H1 (cell line): Measurements from ENCODE around the gene KRTAP20-4. TPM values are rescaled to one million over a fixed set of nuclear protein-coding genes. Genes with fewer than 3 reads are reported as not detected.

ENCODE experiments used
- CTCF ChIA-PET: fragments of 300-600 bp; sonication (Branson Sonifier 250); formaldehyde crosslinking; loops from one replicate; lab custom pipeline; 2021; ENCODE audit not compliant: partially characterized antibody; lab: Charles Lee
- POLR2A ChIA-PET: fragments of 300-600 bp; sonication (Branson Sonifier 250); formaldehyde crosslinking; loops from one replicate; lab custom pipeline; 2021; ENCODE audit warnings: inconsistent platforms; ENCODE audit not compliant: partially characterized antibody; lab: Charles Lee
- DNase-seq, 2 experiments: peaks; one replicate each; pipeline versions ENCODE4 v3.0.0 to v3.0.0-alpha.2; 2010 to 2022; ENCODE audit warnings: low spot score in 2 of 2, low read depth in 1 of 2, mixed read lengths in 1 of 2
- FAIRE-seq: peaks from 2 replicates; lab custom pipeline; 2011; peaks lifted over from hg19 to GRCh38; lab: Jason Lieb, UNC
- H2AFZ ChIP-seq: 2 replicates; pipeline ENCODE4 v1.8.1; 2012; ENCODE audit warnings: low read length, inconsistent platforms
- H2AK5ac ChIP-seq: 2 replicates; pipeline ENCODE4 v1.6.1; 2013; ENCODE audit warnings: low read depth, low read length
- H2BK120ac ChIP-seq: replicated peaks from 2 replicates; pipeline ENCODE3; 2013; ENCODE audit warnings: low read depth, low read length, inconsistent platforms
- H2BK12ac ChIP-seq: 2 replicates; pipeline ENCODE4 v1.6.1; 2013; ENCODE audit warnings: low read depth, low read length
- H2BK15ac ChIP-seq: 2 replicates; pipeline ENCODE4 v1.6.1; 2013; ENCODE audit warnings: low read length
- H2BK20ac ChIP-seq: 2 replicates; pipeline ENCODE4 v1.6.1; 2013; ENCODE audit warnings: low read length
- H2BK5ac ChIP-seq: 2 replicates; pipeline ENCODE4 v1.6.1; 2013; ENCODE audit warnings: low read depth, low read length
- H3K14ac ChIP-seq: 2 replicates; pipeline ENCODE4 v1.6.1; 2013; ENCODE audit warnings: inconsistent platforms; ENCODE audit not compliant: insufficient read length
- H3K18ac ChIP-seq: 2 replicates; pipeline ENCODE4 v1.6.1; 2013; ENCODE audit warnings: low read length; ENCODE audit errors: extremely low read depth
- H3K23ac ChIP-seq: 2 replicates; pipeline ENCODE4 v1.6.1; 2013; ENCODE audit warnings: inconsistent platforms; ENCODE audit not compliant: insufficient read length
- H3K23me2 ChIP-seq: 2 replicates; pipeline ENCODE4 v1.6.1; 2013; ENCODE audit warnings: low read depth, low read length
- H3K27ac ChIP-seq: 2 replicates; pipeline ENCODE4 v1.6.1; 2011; ENCODE audit warnings: low read depth, low read length, inconsistent platforms
- H3K27me3 ChIP-seq, 4 experiments: replicated peaks in 1 of 4; 1 replicate in 1 of 4; 2 replicates in 3 of 4; pipeline versions ENCODE4 v1.6.1 to v1.8.1; 2011 to 2013; ENCODE audit warnings: low read length in 3 of 4, mild to moderate bottlenecking in 3 of 4, inconsistent platforms in 2 of 4, mixed read lengths in 2 of 4, moderate library complexity in 1 of 4; ENCODE audit not compliant: control insufficient read depth in 3 of 4, insufficient read depth in 3 of 4; ENCODE audit errors: extremely low read depth in 1 of 4
- H3K36me3 ChIP-seq, 4 experiments: 2 replicates each; pipeline versions ENCODE4 v1.6.1 to v1.8.1; 2011 to 2013; ENCODE audit warnings: mild to moderate bottlenecking in 4 of 4, low read length in 3 of 4, moderate library complexity in 2 of 4, control low read depth in 1 of 4, inconsistent platforms in 1 of 4; ENCODE audit not compliant: insufficient read depth in 4 of 4, control insufficient read depth in 2 of 4
- H3K4ac ChIP-seq: replicated peaks from 2 replicates; pipeline ENCODE3; 2013; ENCODE audit warnings: low read length, low read depth, mixed read lengths, inconsistent platforms; ENCODE audit not compliant: insufficient read length
- H3K4me1 ChIP-seq, 4 experiments: replicated peaks in 1 of 4; 1 replicate in 1 of 4; 2 replicates in 3 of 4; pipeline versions ENCODE4 v1.6.1 to v1.8.1; 2011 to 2013; ENCODE audit warnings: low read length in 3 of 4, inconsistent platforms in 2 of 4, mixed read lengths in 1 of 4; ENCODE audit not compliant: insufficient read depth in 4 of 4, control insufficient read depth in 3 of 4
- H3K4me2 ChIP-seq, 2 experiments: 2 replicates each; pipeline versions ENCODE4 v1.6.1 to v1.8.1; 2011 to 2013; ENCODE audit warnings: low read depth in 2 of 2, low read length in 2 of 2, control low read depth in 1 of 2, inconsistent platforms in 1 of 2, mild to moderate bottlenecking in 1 of 2; ENCODE audit not compliant: insufficient read depth in 1 of 2
- H3K4me3 ChIP-seq, 4 experiments: fragments of 200-600, 300-600 bp in 1 of 4; sonication (generic), shearing (Covaris generic), sonication (Bioruptor Twin) in 1 of 4; 2 replicates each; pipeline versions ENCODE4 v1.5.1 to v1.8.1; 2011 to 2016; ENCODE audit warnings: low read length in 4 of 4, low read depth in 3 of 4, control low read depth in 2 of 4, inconsistent platforms in 2 of 4, mild to moderate bottlenecking in 2 of 4, mixed read lengths in 1 of 4, moderate library complexity in 1 of 4; ENCODE audit not compliant: insufficient read depth in 2 of 4; ENCODE audit errors: extremely low read depth in 1 of 4
- H3K56ac ChIP-seq: replicated peaks from 2 replicates; pipeline ENCODE3; 2013; ENCODE audit warnings: low read depth, mild to moderate bottlenecking, mixed read lengths, low read length, inconsistent platforms; ENCODE audit not compliant: insufficient read length
- H3K79me1 ChIP-seq: 2 replicates; pipeline ENCODE4 v1.6.1; 2013; ENCODE audit warnings: low read depth, low read length, control low read depth
- H3K79me2 ChIP-seq, 2 experiments: 2 replicates each; pipeline versions ENCODE4 v1.6.1 to v1.8.1; 2012 to 2013; ENCODE audit warnings: low read length in 2 of 2, mild to moderate bottlenecking in 2 of 2, inconsistent platforms in 1 of 2; ENCODE audit not compliant: insufficient read depth in 2 of 2, control insufficient read depth in 1 of 2
- H3K9ac ChIP-seq, 4 experiments: replicated peaks in 1 of 4; 1 replicate in 1 of 4; 2 replicates in 3 of 4; pipeline versions ENCODE4 v1.6.1 to v1.8.1; 2011 to 2013; ENCODE audit warnings: low read depth in 3 of 4, low read length in 3 of 4, control low read depth in 2 of 4, mild to moderate bottlenecking in 2 of 4, moderate library complexity in 2 of 4, inconsistent platforms in 1 of 4; ENCODE audit errors: extremely low read depth in 1 of 4
- H3K9me3 ChIP-seq, 2 experiments: 2 replicates each; pipeline versions ENCODE4 v1.6.1 to v1.8.1; 2012 to 2013; ENCODE audit warnings: mild to moderate bottlenecking in 2 of 2, moderate library complexity in 2 of 2, control low read depth in 1 of 2, inconsistent platforms in 1 of 2, low read depth in 1 of 2, low read length in 1 of 2, mixed read lengths in 1 of 2; ENCODE audit not compliant: insufficient read depth in 2 of 2
- H4K20me1 ChIP-seq, 2 experiments: replicated peaks in 1 of 2; 2 replicates each; pipeline versions ENCODE3 to v1.8.1; 2011 to 2013; ENCODE audit warnings: inconsistent platforms in 2 of 2, low read length in 2 of 2, mild to moderate bottlenecking in 1 of 2; ENCODE audit not compliant: insufficient read depth in 2 of 2, control insufficient read depth in 1 of 2
- H4K5ac ChIP-seq: 2 replicates; pipeline ENCODE4 v1.6.1; 2013; ENCODE audit warnings: low read length, low read depth, mixed read lengths, inconsistent platforms; ENCODE audit not compliant: insufficient read length
- H4K8ac ChIP-seq: 2 replicates; pipeline ENCODE4 v1.8.0; 2013; ENCODE audit warnings: mild to moderate bottlenecking, moderate library complexity, low read length, inconsistent platforms; ENCODE audit not compliant: insufficient read depth; ENCODE audit errors: extremely low read depth
- H4K91ac ChIP-seq: replicated peaks from 2 replicates; pipeline ENCODE3; 2013; ENCODE audit warnings: low read length, mixed read lengths, inconsistent platforms; ENCODE audit not compliant: insufficient read length
- ATF2 ChIP-seq: IDR thresholded peaks from 2 replicates; pipeline ENCODE4 v1.6.1; 2012; ENCODE audit warnings: low read length, inconsistent platforms
- ATF3 ChIP-seq: IDR thresholded peaks from 2 replicates; pipeline ENCODE4 v1.6.1; 2011; ENCODE audit warnings: low read depth, mild to moderate bottlenecking, low read length; ENCODE audit not compliant: insufficient read depth
- BACH1 ChIP-seq: IDR thresholded peaks from 2 replicates; pipeline ENCODE4 v1.6.1; 2012; ENCODE audit warnings: low read length, improper control_type of control experiment
- E2F6 ChIP-seq: IDR thresholded peaks from 2 replicates; pipeline ENCODE4 v1.6.1; 2012; ENCODE audit warnings: inconsistent platforms
- EZH2 ChIP-seq: fragments of 200-600 bp; sonication (generic); IDR thresholded peaks from 2 replicates; pipeline ENCODE4 v1.7.1; 2012; ENCODE audit warnings: low read depth, mild to moderate bottlenecking, moderate library complexity, low read length, inconsistent platforms; ENCODE audit not compliant: severe bottlenecking
- HDAC2 ChIP-seq, 2 experiments: fragments of 300-600 bp in 1 of 2; sonication (generic) in 1 of 2; IDR thresholded peaks; 2 replicates each; pipeline ENCODE4 v1.6.1; 2011 to 2012; ENCODE audit warnings: low read depth in 2 of 2, low read length in 2 of 2, mild to moderate bottlenecking in 2 of 2, moderate library complexity in 2 of 2, borderline replicate concordance in 1 of 2, inconsistent platforms in 1 of 2
- JUN ChIP-seq: IDR thresholded peaks from 2 replicates; pipeline ENCODE4 v1.6.1; 2011; ENCODE audit warnings: low read depth, mild to moderate bottlenecking, improper control_type of control experiment, low read length
- KDM1A ChIP-seq: fragments of 200-600, 300-600 bp; sonication (generic); IDR thresholded peaks from 2 replicates; pipeline ENCODE4 v1.7.1; 2016; ENCODE audit warnings: mild to moderate bottlenecking, low read length, borderline replicate concordance
- RFX5 ChIP-seq: IDR thresholded peaks from 2 replicates; pipeline ENCODE4 v1.6.1; 2011; ENCODE audit warnings: low read depth, low read length, improper control_type of control experiment, borderline replicate concordance
- SP2 ChIP-seq: IDR thresholded peaks from 2 replicates; pipeline ENCODE4 v1.6.1; 2012; ENCODE audit warnings: mild to moderate bottlenecking, low read length, inconsistent platforms
- TAF1 ChIP-seq: IDR thresholded peaks from 2 replicates; pipeline ENCODE4 v1.6.1; 2011; ENCODE audit warnings: mild to moderate bottlenecking, low read depth, low read length
- TEAD4 ChIP-seq: IDR thresholded peaks from 2 replicates; pipeline ENCODE4 v1.6.1; 2012; ENCODE audit warnings: low read depth, low read length, inconsistent platforms, mixed read lengths
- WGBS, 2 experiments: shearing (Covaris generic) in 1 of 2; methylation state at CpG; one replicate each; pipeline versions ENCODE4 v1.1.6 to v1.1.7; 2013 to 2015; ENCODE audit warnings: low lambda C conversion rate in 2 of 2, mixed read lengths in 2 of 2, inconsistent platforms in 1 of 2, low coverage in 1 of 2, missing lambda C conversion rate in 1 of 2; ENCODE audit not compliant: insufficient replicate concordance in 2 of 2, insufficient coverage in 1 of 2, insufficient read length in 1 of 2; ENCODE audit errors: extremely low coverage in 1 of 2, missing lambda C conversion rate in 1 of 2; 5-methylcytosine and 5-hydroxymethylcytosine counted together
- polyA plus RNA-seq, 7 experiments: library from polyadenylated mRNA; depleted of rRNA in 3 of 7; stranded (reverse) in 5 of 7; unstranded in 2 of 7; fragments of >200 nt in 5 of 7; fragments of 200-250 nt in 2 of 7; gene quantifications; 1 replicate in 5 of 7; 2 replicates in 1 of 7; 4 replicates in 1 of 7; pipeline versions ENCODE4 v1.2.1 to v1.2.3, GENCODE V29; 2011 to 2013; ENCODE audit warnings: missing spikeins in 2 of 7, mixed read lengths in 2 of 7
- total RNA-seq: library from RNA; stranded (reverse); fragmentation: NEBNext Ultra II Directional; extraction: Animal tissue kit (Norgen Biotek cat#: 25700); gene quantifications from 2 replicates; pipeline ENCODE4 v1.2.1, GENCODE V29; 2021

Gene KRTAP20-4
- total and polyA plus RNA-seq, 2 of the 8 experiments (the other 6 are each of a cell fraction or from before 2014, with no cell fraction given) = not detected

DNA sequence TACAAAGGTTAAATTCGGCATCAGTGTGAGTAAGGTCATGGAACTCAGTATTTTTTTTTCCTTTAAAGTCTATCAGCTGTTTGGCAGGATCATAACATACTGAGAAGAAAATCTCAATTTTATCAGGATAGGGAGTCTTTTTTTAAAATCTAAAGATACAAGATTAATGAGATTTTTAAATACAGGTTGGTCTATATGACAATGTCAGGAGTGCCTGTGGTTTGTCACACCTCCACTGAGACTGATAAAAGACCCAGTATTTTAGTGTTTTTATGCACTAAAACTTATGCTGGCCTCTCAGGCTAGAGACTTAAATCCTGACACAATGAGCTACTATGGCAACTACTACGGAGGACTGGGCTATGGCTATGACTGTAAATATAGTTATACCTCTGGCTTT is 22.1 kb downstream of the KRTAP20-4 start, which contains the start of gene KRTAP20-3:
Gene KRTAP20-3 (plus strand): TSS at position 301 of the 400 bp plus-strand sequence.
- Histone ChIP-seq H3K4ac (no peak within 1 kb of the TSS), H2AFZ (no peak within 1 kb of the TSS), H2BK20ac (no peak within 1 kb of the TSS), H3K27ac (no peak within 1 kb of the TSS), H3K9me3 (peaks cover 0 to 3% of the 10 kb centered on the region in 2 experiments; a peak in 1 of 4 replicates), H3K9ac (no peak within 1 kb of the TSS), H3K18ac (no peak within 1 kb of the TSS), H2BK5ac (no peak within 1 kb of the TSS), H3K23ac (no peak within 1 kb of the TSS), H2BK12ac (no peak within 1 kb of the TSS), H3K27me3 (no peaks in the 10 kb centered on the region), H2AK5ac (no peak within 1 kb of the TSS), H3K4me2 (no peak within 1 kb of the TSS), H4K5ac (no peak within 1 kb of the TSS), H3K56ac (no peak within 1 kb of the TSS), H3K4me1 (no peaks in the 10 kb centered on the region), H3K79me1 (no peaks in the 10 kb centered on the region), H4K20me1 (no peaks in the 10 kb centered on the region), H3K23me2 (no peaks in the 10 kb centered on the region), H3K36me3 (no peaks in the 10 kb centered on the region), H3K4me3 (no peak within 1 kb of the TSS), H4K91ac (no peak within 1 kb of the TSS), H2BK15ac (no peak within 1 kb of the TSS), H3K79me2 (no peaks in the 10 kb centered on the region), H2BK120ac (no peak within 1 kb of the TSS), H4K8ac (no peak within 1 kb of the TSS), H3K14ac (no peak within 1 kb of the TSS)
- ChIA-PET CTCF (no interaction called here), POLR2A (no interaction called here)
- no peak for FAIRE-seq
- WGBS, 2 experiments = 83% methylated on average over 2 of the region's 2 CpGs; no CpG with 5 or more reads in 1 of the 2 experiments
- DNase-seq = no peak
- TF ChIP-seq SP2 (no peak), EZH2 (no peak), ATF2 (no peak), TEAD4 (no peak), ATF3 (no peak), RFX5 (no peak), JUN (no peak), E2F6 (no peak), KDM1A (no peak), HDAC2 (IDR thresholded peaks at IDR 0.05; ENCODE audit: borderline replicate concordance in 1 of 2, low read depth in 2 of 2, low read length in 2 of 2) (no peak), TAF1 (no peak), BACH1 (no peak)
